IMR-90 (cell line): ENCODE measurements around the gene SCPEP1.

Experiments
- POLR2A ChIP-seq: IDR thresholded peaks from 2 replicates; pipeline ENCODE4 v1.6.1; 2012; ENCODE audit warnings: mild to moderate bottlenecking, low read depth, low read length
- TF ChIP-seq, protein P1 (sequence below): fragments of 150-350 bp; IDR thresholded peaks from 2 replicates; pipeline ENCODE4 v1.6.1; 2017; ENCODE audit warnings: mild to moderate bottlenecking, antibody characterized with exemption, low read length, low read depth

GRCh38 chr17:56934280-56934679 is 43.7 kb upstream of the SCPEP1 start:
- TF ChIP-seq, protein P1, sequence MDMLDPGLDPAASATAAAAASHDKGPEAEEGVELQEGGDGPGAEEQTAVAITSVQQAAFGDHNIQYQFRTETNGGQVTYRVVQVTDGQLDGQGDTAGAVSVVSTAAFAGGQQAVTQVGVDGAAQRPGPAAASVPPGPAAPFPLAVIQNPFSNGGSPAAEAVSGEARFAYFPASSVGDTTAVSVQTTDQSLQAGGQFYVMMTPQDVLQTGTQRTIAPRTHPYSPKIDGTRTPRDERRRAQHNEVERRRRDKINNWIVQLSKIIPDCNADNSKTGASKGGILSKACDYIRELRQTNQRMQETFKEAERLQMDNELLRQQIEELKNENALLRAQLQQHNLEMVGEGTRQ, result no peak
- TF ChIP-seq POLR2A, result no peak
